ENCODE measurements around the gene ARMH1.

Gene ARMH1

DNA sequence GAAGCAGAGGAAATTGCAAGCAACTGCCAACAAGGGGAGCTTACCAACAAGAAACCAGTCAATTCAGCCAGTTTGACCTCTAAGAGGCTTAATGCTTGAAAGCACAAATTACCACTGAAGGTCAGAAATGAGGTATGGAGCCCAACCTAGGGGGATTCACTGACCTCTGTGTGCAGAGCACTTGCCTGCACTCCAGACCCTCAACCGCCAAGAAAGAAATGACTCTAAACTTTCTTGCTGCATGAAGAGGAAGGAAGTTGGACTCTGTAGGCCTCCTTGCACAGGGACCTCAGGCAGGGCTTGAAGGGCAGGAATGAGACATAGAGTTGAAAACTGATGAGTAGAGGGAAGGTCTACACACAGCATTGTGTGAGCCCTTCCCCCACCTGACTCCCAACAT lies 10.0 kb downstream of the ARMH1 start:
- no peak for DNase-seq (ENCODE audit: low spot score)
- CTCF ChIA-PET = interaction anchor here (0.5 kb wide), 1 partner anchor 664 kb away, joined by 3 read pairs; no protein-coding TSS in a partner anchor

DNA sequence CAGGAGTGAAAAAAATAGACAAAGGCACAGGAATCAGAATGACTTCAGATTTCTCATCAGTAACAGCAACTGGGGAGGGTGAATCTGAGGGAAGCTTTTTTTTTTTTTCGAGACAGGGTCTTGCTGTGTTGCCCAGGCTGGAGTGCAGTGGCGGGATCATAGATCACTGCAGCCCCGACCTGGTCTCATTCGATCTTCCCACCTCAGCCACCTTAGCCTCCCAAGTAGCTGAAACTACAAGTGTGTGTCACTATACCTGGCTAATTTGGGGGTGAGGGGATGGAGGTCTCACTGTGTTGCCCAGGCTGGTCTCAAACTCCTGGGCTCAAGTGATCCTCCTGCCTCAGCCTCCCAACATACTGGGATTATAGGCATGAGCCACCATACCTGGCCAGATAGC lies 10.7 kb downstream of the ARMH1 start:
- ChIA-PET CTCF (no interaction called here), POLR2A (ENCODE audit: low non-redundant PET) (no interaction called here)
- DNase-seq (ENCODE audit: low spot score) = no peak
- no peak overlapping the region for H3K27ac ChIP-seq
- TF ChIP-seq, protein P1, sequence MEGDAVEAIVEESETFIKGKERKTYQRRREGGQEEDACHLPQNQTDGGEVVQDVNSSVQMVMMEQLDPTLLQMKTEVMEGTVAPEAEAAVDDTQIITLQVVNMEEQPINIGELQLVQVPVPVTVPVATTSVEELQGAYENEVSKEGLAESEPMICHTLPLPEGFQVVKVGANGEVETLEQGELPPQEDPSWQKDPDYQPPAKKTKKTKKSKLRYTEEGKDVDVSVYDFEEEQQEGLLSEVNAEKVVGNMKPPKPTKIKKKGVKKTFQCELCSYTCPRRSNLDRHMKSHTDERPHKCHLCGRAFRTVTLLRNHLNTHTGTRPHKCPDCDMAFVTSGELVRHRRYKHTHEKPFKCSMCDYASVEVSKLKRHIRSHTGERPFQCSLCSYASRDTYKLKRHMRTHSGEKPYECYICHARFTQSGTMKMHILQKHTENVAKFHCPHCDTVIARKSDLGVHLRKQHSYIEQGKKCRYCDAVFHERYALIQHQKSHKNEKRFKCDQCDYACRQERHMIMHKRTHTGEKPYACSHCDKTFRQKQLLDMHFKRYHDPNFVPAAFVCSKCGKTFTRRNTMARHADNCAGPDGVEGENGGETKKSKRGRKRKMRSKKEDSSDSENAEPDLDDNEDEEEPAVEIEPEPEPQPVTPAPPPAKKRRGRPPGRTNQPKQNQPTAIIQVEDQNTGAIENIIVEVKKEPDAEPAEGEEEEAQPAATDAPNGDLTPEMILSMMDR (conservative IDR thresholded peaks at IDR 0.05; ENCODE audit: low read depth) = no peak

More for the DNA sequence above, 10.0 kb downstream of the ARMH1 start:
- POLR2A ChIA-PET (ENCODE audit: low non-redundant PET) = no interaction called here
- no peak overlapping the region for H3K27ac ChIP-seq
- TF ChIP-seq, protein P1 (conservative IDR thresholded peaks at IDR 0.05; ENCODE audit: low read depth) = no peak

DNA sequence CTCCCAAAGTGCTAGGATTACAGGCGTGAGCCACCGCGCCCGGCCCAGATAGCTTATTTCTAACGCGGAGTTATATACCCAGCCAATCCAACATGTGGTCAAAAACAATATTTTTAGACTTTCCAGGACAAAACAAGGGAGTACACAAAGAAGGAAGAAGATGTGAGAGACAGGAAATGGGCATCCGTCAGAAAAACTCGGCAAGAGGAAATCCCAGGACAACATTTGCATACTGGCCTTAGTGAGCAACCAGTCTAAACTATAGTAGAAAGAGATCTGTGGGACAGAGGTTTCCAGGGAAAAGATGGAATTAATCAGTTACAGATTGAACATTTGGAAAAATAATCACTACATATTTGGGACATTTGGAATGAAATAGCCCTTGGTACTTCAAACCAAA lies 11.4 kb downstream of the ARMH1 start:
- H3K27ac ChIP-seq = no peak overlapping the region
- CTCF ChIA-PET = no interaction called here
- DNase-seq (ENCODE audit: low spot score) = no peak
- POLR2A ChIA-PET (ENCODE audit: low non-redundant PET) = no interaction called here
- TF ChIP-seq, protein P1 (conservative IDR thresholded peaks at IDR 0.05; ENCODE audit: low read depth) = no peak

DNA sequence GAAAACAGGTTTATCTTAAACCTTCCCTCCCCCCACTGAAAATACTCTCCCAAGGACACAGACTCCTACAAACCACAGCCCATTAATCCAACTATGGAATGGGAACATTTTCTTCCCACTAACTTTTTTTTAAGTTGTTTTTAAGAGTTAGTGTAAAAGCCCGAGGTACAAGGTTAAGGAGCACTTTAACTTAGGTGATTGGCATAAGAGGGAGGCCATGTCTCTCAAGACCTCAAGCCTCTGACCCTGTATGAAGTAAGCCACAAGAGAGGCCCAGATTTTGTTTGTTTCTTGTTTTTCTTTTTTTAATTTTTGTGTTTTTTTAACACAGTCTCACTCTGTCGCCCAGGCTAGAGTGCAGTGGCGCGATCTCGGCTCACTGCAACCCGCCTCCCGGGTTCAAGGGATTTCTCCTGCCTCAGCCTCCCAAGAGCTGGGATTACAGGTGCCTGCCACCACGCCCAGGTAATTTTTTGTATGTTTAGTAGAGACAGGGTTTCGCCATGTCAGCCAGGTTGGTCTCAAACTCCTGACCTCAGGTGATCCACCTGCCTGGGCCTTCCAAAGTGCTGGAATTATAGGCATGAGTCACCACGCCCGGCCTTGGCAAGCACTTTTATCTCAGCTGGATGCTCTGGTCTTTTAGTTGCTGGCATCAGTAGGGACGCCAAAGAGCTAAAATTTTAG lies 14.4 kb downstream of the ARMH1 start:
- DNase-seq (ENCODE audit: low spot score) = no peak
- TF ChIP-seq, protein P1 (conservative IDR thresholded peaks at IDR 0.05; ENCODE audit: low read depth) = no peak
- CTCF ChIA-PET = interaction anchor here (0.7 kb wide), 1 partner anchor 12 kb away, joined by 4 read pairs; no protein-coding TSS in a partner anchor
- POLR2A ChIA-PET (ENCODE audit: low non-redundant PET) = no interaction called here
- no peak overlapping the region for H3K27ac ChIP-seq

DNA sequence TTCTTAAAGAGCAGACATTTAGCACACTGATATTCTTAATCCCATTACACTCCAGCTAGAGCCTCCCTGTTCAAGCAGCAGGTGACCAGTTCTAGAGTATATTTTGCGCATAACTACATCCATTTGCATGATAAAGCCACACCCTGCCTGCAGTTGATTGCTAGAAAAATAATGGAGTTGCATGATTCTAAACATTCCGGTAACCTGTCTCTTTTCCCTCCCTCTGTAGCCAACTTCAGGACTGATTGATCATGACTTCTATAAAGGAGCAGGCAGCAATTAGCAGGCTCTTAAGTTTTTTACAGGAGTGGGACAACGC lies 14.9 kb downstream of the ARMH1 start:
- DNase-seq (ENCODE audit: low spot score) = no peak
- no peak overlapping the region for H3K27ac ChIP-seq
- CTCF ChIA-PET = interaction anchor here (0.7 kb wide), 1 partner anchor 12 kb away, joined by 4 read pairs; no protein-coding TSS in a partner anchor
- TF ChIP-seq, protein P1 (conservative IDR thresholded peaks at IDR 0.05; ENCODE audit: low read depth) = no peak
- POLR2A ChIA-PET (ENCODE audit: low non-redundant PET) = no interaction called here

DNA sequence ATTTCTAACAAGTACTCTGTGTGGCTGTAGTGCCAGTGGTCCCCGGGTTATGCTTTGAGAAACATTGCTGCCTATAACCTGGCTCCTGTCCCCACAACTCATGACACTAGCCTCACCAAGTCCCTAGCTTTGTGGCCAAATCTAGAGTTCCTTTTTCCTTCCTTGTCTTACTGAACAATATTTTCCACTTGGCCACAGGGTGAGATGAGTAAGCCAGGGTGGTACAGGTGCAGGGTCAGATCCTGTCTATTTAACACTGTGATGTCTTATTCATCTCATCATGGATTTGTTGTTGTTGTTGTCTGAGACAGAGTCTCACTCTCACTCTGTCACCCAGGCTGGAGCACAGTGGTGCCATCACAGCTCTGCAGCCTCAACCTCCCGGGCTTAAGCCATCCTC lies 18.6 kb downstream of the ARMH1 start:
- TF ChIP-seq, protein P1 (conservative IDR thresholded peaks at IDR 0.05; ENCODE audit: low read depth) = no peak
- CTCF ChIA-PET = interaction anchor here (0.6 kb wide), 2 partner anchors 11 to 562 kb away, joined by 3 to 4 read pairs; no protein-coding TSS in a partner anchor
- DNase-seq (ENCODE audit: low spot score) = no peak
- H3K27ac ChIP-seq = no peak overlapping the region
- POLR2A ChIA-PET (ENCODE audit: low non-redundant PET) = no interaction called here

All from RWPE1 (cell line).